GM18951 (cell line): ENCODE data around the gene NT5DC3.

Experiments
- POLR2A ChIP-seq: IDR thresholded peaks from 4 replicates; pipeline ENCODE4 v1.6.1; 2011; ENCODE audit warnings: mild to moderate bottlenecking; ENCODE audit not compliant: insufficient read length, insufficient read depth; ENCODE audit errors: extremely low read depth
- in situ Hi-C: fragments of 300-500 bp; cut with MboI; formaldehyde crosslinking; loops from one replicate; pipeline ENCODE4 v1.12.0; 2022; ENCODE audit warnings: low sequenced_read_pairs, mixed read lengths, inconsistent platforms; ENCODE audit not compliant: unreplicated experiment

NT5DC3 gene

GRCh38 chr12:103877288-103877687 is 36.3 kb upstream of the NT5DC3 start:
- in situ Hi-C loops = no loop called here
- no peak for TF ChIP-seq POLR2A

- in situ Hi-C loops = no loop called here
- no peak for TF ChIP-seq POLR2A
Observed at GRCh38 chr12:103875666-103876065, 34.6 kb upstream of the NT5DC3 start.

GRCh38 chr12:103868215-103868614 is 27.2 kb upstream of the NT5DC3 start:
- in situ Hi-C loops = no loop called here
- no peak for TF ChIP-seq POLR2A

DNA sequence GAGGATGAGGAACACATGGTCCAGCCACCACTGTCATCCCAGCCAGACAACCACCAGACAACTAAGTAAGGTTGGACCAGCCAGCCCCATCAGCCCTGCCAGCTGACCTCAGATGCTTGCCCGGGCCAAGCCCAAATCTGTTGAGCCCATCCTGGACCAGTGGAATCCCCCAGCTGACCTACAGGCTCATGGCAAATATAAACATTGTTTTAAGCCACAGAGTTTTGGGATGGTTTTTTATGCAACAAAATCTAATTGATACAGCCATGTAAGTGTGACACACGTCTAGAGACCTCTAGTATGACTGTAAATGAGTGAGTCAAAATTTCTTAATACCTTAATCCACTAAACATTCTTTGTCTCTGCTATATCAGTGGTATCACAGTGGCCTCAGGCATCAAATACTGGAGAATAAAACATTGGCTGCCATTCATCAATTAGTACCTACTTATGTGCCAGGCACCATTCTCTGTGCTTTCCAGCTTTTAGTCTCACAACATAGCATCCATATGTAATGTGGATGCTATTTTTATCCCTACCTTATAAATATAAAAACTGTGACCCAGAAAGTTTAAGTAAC is 24.2 kb upstream of the NT5DC3 start:
- TF ChIP-seq POLR2A = no peak
- in situ Hi-C loops = no loop called here

- in situ Hi-C loops = no loop called here
- TF ChIP-seq POLR2A = no peak
Observed at GRCh38 chr12:103864710-103865109, 23.7 kb upstream of the NT5DC3 start.

DNA sequence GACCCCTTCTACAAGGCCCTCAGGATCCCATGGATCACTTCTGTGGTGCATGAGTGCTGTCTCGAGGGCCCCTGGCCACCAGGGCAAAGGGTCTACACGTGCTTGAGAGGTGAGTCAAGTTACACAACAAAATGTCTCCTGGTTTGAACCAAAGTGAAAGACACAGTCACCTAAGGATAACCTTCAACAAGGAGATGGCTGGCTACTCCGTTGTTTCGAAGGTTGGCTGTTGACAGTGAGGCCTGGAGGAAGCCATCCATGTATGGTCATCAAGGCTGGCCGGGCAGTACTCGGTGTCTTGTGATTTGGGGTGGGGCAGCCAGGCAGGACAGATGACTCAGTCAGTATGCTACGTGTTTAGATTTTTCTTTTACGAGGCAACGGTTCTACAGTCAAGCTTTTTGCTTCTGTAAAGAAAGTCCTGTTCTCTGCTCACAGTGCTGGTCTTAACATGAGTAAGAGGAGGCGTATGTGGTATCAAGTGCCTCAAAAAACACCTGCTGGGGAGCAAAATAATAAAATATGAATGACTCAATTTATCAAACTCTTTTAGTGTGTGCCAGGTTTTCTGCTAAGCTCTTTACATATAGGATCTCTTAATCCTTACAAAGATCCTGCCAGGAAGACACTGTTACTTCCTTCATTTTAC is 18.0 kb upstream of the NT5DC3 start:
- TF ChIP-seq POLR2A = no peak
- in situ Hi-C loops = no loop called here

- in situ Hi-C loops = no loop called here
- no peak for TF ChIP-seq POLR2A
Observed at GRCh38 chr12:103858335-103858734, 17.3 kb upstream of the NT5DC3 start.

DNA sequence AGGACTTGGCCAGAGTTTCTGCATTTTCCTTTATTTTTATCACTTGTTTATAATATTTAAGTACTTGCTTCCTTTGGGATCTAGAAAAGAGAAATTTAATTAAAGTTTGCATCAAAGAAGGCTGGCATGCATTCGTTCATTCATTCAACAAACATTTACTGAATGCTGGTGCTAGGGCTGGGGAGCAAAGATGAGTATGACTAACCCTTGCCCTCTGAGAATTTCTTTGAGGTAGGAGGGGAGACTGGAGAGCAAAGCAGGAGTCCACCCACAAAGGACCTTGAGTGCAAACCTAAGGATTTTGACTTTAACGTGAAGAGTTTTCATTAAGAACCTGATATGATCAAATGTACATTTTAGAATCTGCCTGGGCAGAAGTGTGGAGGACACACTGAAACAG is 16.1 kb upstream of the NT5DC3 start:
- no peak for TF ChIP-seq POLR2A
- in situ Hi-C loops = no loop called here

GRCh38 chr12:103855896-103856657 is 15.0 kb upstream of the NT5DC3 start:
- TF ChIP-seq POLR2A = no peak
- in situ Hi-C loops = no loop called here

DNA sequence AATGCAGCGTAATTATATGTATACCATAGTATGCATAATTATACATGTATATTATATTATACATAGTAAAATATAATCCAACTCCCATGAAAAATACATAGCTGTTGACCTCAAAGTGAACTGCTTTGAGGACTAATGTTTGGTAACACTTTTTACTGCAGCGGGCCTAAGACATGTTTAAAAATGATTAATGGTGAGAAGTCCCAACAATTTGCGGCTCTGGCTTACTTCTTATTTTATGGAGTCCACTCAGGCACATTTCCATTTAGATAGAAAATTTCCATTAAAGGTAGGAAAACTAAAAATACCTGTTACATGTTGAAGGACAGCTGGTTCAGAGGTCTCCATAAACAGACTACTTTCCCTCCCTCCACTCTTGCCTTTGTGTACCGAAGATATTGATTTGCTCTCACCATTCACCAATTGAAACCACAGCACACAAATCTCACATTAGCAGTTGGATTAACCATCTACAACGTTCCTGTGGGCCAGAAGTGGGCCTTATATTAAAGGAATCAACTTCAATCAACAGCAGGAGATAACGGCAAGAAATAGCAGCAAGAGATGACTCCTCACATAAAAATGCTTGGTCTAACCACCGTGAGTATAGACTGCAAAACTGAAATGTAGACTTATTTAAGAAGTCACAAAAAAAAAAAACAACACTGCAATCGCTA is 14.1 kb upstream of the NT5DC3 start:
- no peak for TF ChIP-seq POLR2A
- in situ Hi-C loops = no loop called here

DNA sequence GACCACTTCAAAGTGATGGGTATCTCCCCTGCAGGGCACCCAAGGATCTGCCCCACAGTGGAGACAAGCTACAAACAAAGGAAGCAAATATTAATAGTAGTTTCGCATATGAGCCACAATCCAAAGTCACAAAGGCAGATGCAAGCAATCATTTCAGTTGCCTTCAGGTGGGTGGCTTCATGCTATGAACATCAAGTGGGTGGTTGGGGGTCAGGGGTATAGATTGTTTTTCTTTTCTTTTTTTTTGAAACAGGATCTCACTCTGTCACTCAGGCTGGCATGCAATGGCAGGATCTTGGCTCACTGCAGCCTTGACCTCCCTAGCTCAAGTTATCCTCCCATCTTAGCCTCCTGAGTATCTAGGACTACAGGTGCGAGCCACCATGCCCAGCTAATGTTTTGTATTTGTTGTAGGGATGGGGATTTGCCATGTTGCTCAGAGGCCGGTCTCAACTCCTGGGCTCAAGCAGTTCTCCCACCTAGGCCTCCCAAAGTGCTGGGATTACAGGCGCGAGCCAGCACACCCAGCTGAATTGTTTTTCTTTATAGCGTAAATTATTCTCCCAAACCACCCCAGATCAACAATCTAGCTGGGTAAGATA is 13.4 kb upstream of the NT5DC3 start:
- TF ChIP-seq POLR2A = no peak
- in situ Hi-C loops = no loop called here

DNA sequence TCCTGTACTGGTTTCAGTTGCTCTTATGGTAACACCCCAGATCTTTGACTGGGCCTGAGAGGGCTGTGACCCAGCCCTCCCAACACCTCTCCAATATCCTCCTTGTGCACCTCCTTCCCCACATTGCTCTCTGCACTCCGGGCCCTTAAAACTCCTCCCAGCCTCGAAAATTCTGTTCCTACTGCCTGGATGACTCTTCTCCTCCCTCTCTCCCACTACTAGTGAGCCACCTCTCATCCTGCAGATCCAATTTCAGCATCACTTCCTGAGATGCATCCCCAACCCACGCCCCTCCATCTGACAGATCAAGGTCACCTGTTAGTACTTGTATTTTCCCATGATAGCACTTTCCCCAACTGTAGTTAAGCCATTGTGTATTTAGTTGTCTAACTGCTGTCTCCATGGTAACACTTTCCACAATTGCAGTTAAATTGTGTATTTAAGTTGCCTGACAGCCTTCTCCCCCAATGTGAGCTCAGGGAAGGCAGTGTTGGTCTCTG is 11.5 kb upstream of the NT5DC3 start:
- in situ Hi-C loops = no loop called here

DNA sequence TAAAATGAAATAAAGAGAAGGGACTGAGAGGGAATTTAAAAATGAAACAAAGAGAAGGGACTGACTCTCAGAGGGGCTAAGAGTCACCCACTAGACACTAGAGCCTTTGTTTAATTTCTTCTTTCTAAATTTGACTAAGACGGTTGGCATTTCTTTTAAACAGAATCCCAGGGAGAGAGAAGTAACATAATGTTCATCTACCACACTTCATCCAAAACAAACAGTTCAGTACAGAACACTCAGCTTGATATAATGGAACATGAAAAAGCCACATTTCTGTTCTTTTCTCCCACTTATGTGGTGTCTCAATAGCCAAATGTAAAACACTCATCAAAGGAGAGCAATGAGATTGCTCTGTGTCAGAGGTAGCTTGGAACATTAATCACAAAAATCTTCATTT is 10.1 kb upstream of the NT5DC3 start:
- in situ Hi-C loops = no loop called here
- TF ChIP-seq POLR2A = no peak

More for the DNA sequence above, 11.5 kb upstream of the NT5DC3 start:
- TF ChIP-seq POLR2A = no peak
